ENCODE results near the gene RBFOX2. TPM values are rescaled to one million over a fixed set of nuclear protein-coding genes. Genes with fewer than 3 reads are reported as not detected.

The RBFOX2 gene
- total and polyA plus RNA-seq, 10 of the 15 experiments (the other 5 are each of a cell fraction or from before 2014, with no cell fraction given): 0.01 to 2.7 (median 0.17) TPM; not detected in 4

- CTCF ChIA-PET: interaction anchor here (0.6 to 1.7 kb wide), 6 partner anchors 13 to 288 kb away, joined by 3 to 5 read pairs (median 3); no protein-coding TSS in a partner anchor
- RAD21 ChIA-PET (ENCODE audit: unreplicated experiment): no interaction called here
- BruUV-seq (replicated peaks): no TSS peak
- Histone ChIP-seq H3K9ac (ENCODE audit: control insufficient read depth, insufficient read depth, low read length) (no peak overlapping the region), H3K4me3 (no peak overlapping the region), H3K27ac (ENCODE audit: control insufficient read depth, insufficient read depth) (no peak overlapping the region), H3K36me3 (ENCODE audit: control insufficient read depth in 2 of 2, insufficient read depth in 2 of 2, low read length in 1 of 2) (no peaks in the 10 kb centered on the region), H3K4me2 (ENCODE audit: control insufficient read depth, insufficient read depth) (no peak overlapping the region), H4K20me1 (ENCODE audit: control insufficient read depth, insufficient read depth) (no peaks in the 10 kb centered on the region), H3K79me2 (ENCODE audit: control insufficient read depth, insufficient read depth, low read length) (no peaks in the 10 kb centered on the region), H2AFZ (ENCODE audit: control insufficient read depth, low read depth, low read length) (peak overlapping the region; percentile 30; the same call in 1 of the 2 replicates), H3K4me1 (ENCODE audit: control insufficient read depth, insufficient read depth, low read length) (no peaks in the 10 kb centered on the region), H3K27me3 (replicated peaks in 1 of 2; ENCODE audit: control insufficient read depth in 2 of 2, insufficient read depth in 2 of 2, low read length in 1 of 2) (peaks cover 0 to 2% of the 10 kb centered on the region in 2 experiments; a peak in 2 of 4 replicates), H3K9me3 (replicated peaks; ENCODE audit: control insufficient read depth, insufficient read depth, low read length) (no peaks in the 10 kb centered on the region)
- intact Hi-C loops (cut with micrococcal nuclease; ENCODE audit: unreplicated experiment): no loop called here
- WGBS (ENCODE audit: insufficient coverage, insufficient replicate concordance, low lambda C conversion rate, missing lambda C conversion rate): 2% methylated on average over 9 of the region's 9 CpGs
- ATAC-seq (no peak), FAIRE-seq (no peak), DNase-seq (ENCODE audit: low read depth, low spot score) (no peak)
- POLR2A ChIA-PET: no interaction called here
- in situ Hi-C loops (cut with MboI): loop anchor here (5.0 kb wide), 1 partner anchor 293 kb away; no protein-coding TSS in a partner anchor
- SMC1A ChIA-PET (ENCODE audit: uncharacterized antibody, unreplicated experiment): interaction anchor here (3.0 kb wide), 1 partner anchor 288 kb away, joined by 12 read pairs; no protein-coding TSS in a partner anchor
- no peak for TF ChIP-seq ASH2L (IDR thresholded peaks at IDR 0.05; ENCODE audit: borderline replicate concordance, low read depth)
These were observed 113.8 kb downstream of the RBFOX2 start for GRCh38 chr22:35914665-35915476.

GRCh38 chr22:35914357-35914664 is 114.3 kb downstream of the RBFOX2 start:
- Histone ChIP-seq H3K9ac (ENCODE audit: control insufficient read depth, insufficient read depth, low read length) (no peak overlapping the region), H3K27ac (ENCODE audit: control insufficient read depth, insufficient read depth) (no peak overlapping the region)
- no peak for FAIRE-seq
- no peak for TF ChIP-seq EZH2 (IDR thresholded peaks at IDR 0.05; ENCODE audit: borderline replicate concordance, control insufficient read depth, low read depth, low read length)
- no peak for TF ChIP-seq WRNIP1 (IDR thresholded peaks at IDR 0.05; ENCODE audit: borderline replicate concordance, low read depth, low read length)
- TF ChIP-seq ZNF687 (IDR thresholded peaks at IDR 0.05): no peak
- no peak for TF ChIP-seq NR2F1 (conservative IDR thresholded peaks at IDR 0.05)
- TF ChIP-seq PAX5 (IDR thresholded peaks at IDR 0.05; ENCODE audit: borderline replicate concordance, low read depth, low read length): no peak
- no peak for TF ChIP-seq TCF3 (IDR thresholded peaks at IDR 0.05; ENCODE audit: borderline replicate concordance, insufficient read depth, low read depth, low read length)
- TF ChIP-seq STAT1 (conservative IDR thresholded peaks at IDR 0.05): no peak
- TF ChIP-seq RUNX3 (IDR thresholded peaks at IDR 0.05; ENCODE audit: low read length): no peak
- TF ChIP-seq MAX (IDR thresholded peaks at IDR 0.05; ENCODE audit: low read depth, low read length): no peak
- no peak for TF ChIP-seq SMAD5 (IDR thresholded peaks at IDR 0.05; ENCODE audit: low read depth)
- no peak for TF ChIP-seq ATF7 (IDR thresholded peaks at IDR 0.05; ENCODE audit: low read depth)
- TF ChIP-seq ZNF24 (IDR thresholded peaks at IDR 0.05): no peak

More at GRCh38 chr22:35914357-35914664, 114.3 kb downstream of the RBFOX2 start:
- Histone ChIP-seq H2AFZ (ENCODE audit: control insufficient read depth, low read depth, low read length) (no peak overlapping the region), H3K4me2 (ENCODE audit: control insufficient read depth, insufficient read depth) (no peak overlapping the region), H3K27me3 (replicated peaks in 1 of 2; ENCODE audit: control insufficient read depth in 2 of 2, insufficient read depth in 2 of 2, low read length in 1 of 2) (peaks cover 0 to 2% of the 10 kb centered on the region in 2 experiments; a peak in 2 of 4 replicates), H3K4me1 (ENCODE audit: control insufficient read depth, insufficient read depth, low read length) (no peaks in the 10 kb centered on the region), H3K9me3 (replicated peaks; ENCODE audit: control insufficient read depth, insufficient read depth, low read length) (no peaks in the 10 kb centered on the region), H3K4me3 (no peak overlapping the region), H3K36me3 (ENCODE audit: control insufficient read depth in 2 of 2, insufficient read depth in 2 of 2, low read length in 1 of 2) (no peaks in the 10 kb centered on the region), H3K79me2 (ENCODE audit: control insufficient read depth, insufficient read depth, low read length) (no peaks in the 10 kb centered on the region), H4K20me1 (ENCODE audit: control insufficient read depth, insufficient read depth) (no peaks in the 10 kb centered on the region)
- ATAC-seq (no peak), DNase-seq (ENCODE audit: low read depth, low spot score) (no peak)
- WGBS (ENCODE audit: insufficient coverage, insufficient replicate concordance, low lambda C conversion rate, missing lambda C conversion rate): 60% methylated on average over 2 of the region's 2 CpGs
- intact Hi-C loops (cut with micrococcal nuclease; ENCODE audit: unreplicated experiment): no loop called here
- in situ Hi-C loops (cut with MboI): no loop called here
- ChIA-PET CTCF (interaction anchor here (1.1 to 1.3 kb wide), 3 partner anchors 151 to 283 kb away, joined by 3 to 4 read pairs (median 3); no protein-coding TSS in a partner anchor), RAD21 (ENCODE audit: unreplicated experiment) (no interaction called here), SMC1A (ENCODE audit: uncharacterized antibody, unreplicated experiment) (no interaction called here), POLR2A (no interaction called here)
- no TSS peak for BruUV-seq (replicated peaks)

Data from GM12878 (cell line).